Glutamatergic neuron (in vitro differentiated cells): ENCODE data around the gene DYNC2H1. TPM values are rescaled to one million over a fixed set of nuclear protein-coding genes. Genes with fewer than 3 reads are reported as not detected.

Source experiments
- DNase-seq: peaks from one replicate; pipeline ENCODE4 v3.0.0; 2022
- H3K27ac Mint-ChIP-seq: one replicate; pipeline ENCODE4 v1.8.0; 2020; ENCODE audit warnings: mild to moderate bottlenecking, mixed read lengths, inconsistent platforms; ENCODE audit not compliant: unreplicated experiment
- H3K27me3 Mint-ChIP-seq: one replicate; pipeline ENCODE4 v1.8.0; 2020; ENCODE audit warnings: mild to moderate bottlenecking, moderate library complexity, mixed read lengths, inconsistent platforms; ENCODE audit not compliant: unreplicated experiment
- H3K36me3 Mint-ChIP-seq: one replicate; pipeline ENCODE4 v1.8.0; 2020; ENCODE audit warnings: mild to moderate bottlenecking, mixed read lengths, inconsistent platforms; ENCODE audit not compliant: unreplicated experiment
- H3K4me1 Mint-ChIP-seq: one replicate; pipeline ENCODE4 v1.8.0; 2020; ENCODE audit warnings: mild to moderate bottlenecking, low read depth, mixed read lengths, inconsistent platforms; ENCODE audit not compliant: unreplicated experiment
- H3K4me3 Mint-ChIP-seq: one replicate; pipeline ENCODE4 v1.8.0; 2020; ENCODE audit warnings: mild to moderate bottlenecking, mixed read lengths, inconsistent platforms; ENCODE audit not compliant: unreplicated experiment
- H3K9me3 Mint-ChIP-seq: one replicate; pipeline ENCODE4 v1.8.0; 2020; ENCODE audit warnings: mild to moderate bottlenecking, moderate library complexity, mixed read lengths, inconsistent platforms; ENCODE audit not compliant: unreplicated experiment
- total RNA-seq: library from RNA; stranded (reverse); fragmentation: NEBNext Ultra II Directional; extraction: Animal tissue kit (Norgen Biotek cat#: 25700); gene quantifications from one replicate; pipeline ENCODE4 v1.2.1, GENCODE V29; 2021; ENCODE audit not compliant: unreplicated experiment
- TF ChIP-seq, protein P1 (sequence below): fragments of 200-600 bp; sonication (generic); IDR thresholded peaks from one replicate; pipeline ENCODE4 v1.5.0; 2021; ENCODE audit not compliant: partially characterized antibody, unreplicated experiment

The DYNC2H1 gene
- total RNA-seq, 1 donor from 2014 or later, result 9.7 TPM

- no peak for DNase-seq
- TF ChIP-seq, protein P1, sequence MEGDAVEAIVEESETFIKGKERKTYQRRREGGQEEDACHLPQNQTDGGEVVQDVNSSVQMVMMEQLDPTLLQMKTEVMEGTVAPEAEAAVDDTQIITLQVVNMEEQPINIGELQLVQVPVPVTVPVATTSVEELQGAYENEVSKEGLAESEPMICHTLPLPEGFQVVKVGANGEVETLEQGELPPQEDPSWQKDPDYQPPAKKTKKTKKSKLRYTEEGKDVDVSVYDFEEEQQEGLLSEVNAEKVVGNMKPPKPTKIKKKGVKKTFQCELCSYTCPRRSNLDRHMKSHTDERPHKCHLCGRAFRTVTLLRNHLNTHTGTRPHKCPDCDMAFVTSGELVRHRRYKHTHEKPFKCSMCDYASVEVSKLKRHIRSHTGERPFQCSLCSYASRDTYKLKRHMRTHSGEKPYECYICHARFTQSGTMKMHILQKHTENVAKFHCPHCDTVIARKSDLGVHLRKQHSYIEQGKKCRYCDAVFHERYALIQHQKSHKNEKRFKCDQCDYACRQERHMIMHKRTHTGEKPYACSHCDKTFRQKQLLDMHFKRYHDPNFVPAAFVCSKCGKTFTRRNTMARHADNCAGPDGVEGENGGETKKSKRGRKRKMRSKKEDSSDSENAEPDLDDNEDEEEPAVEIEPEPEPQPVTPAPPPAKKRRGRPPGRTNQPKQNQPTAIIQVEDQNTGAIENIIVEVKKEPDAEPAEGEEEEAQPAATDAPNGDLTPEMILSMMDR, result no peak
- no peaks in the 10 kb centered on the region for H3K27me3 Mint-ChIP-seq
- H3K9me3 Mint-ChIP-seq, result no peaks in the 10 kb centered on the region
- H3K36me3 Mint-ChIP-seq, result no peaks in the 10 kb centered on the region
- no peak overlapping the region for H3K27ac Mint-ChIP-seq
- H3K4me1 Mint-ChIP-seq, result no peaks in the 10 kb centered on the region
- H3K4me3 Mint-ChIP-seq, result no peak overlapping the region
These were observed 331.8 kb downstream of the DYNC2H1 start for GRCh38 chr11:103441021-103441420.

- H3K36me3 Mint-ChIP-seq, result no peaks in the 10 kb centered on the region
- no peak overlapping the region for H3K27ac Mint-ChIP-seq
- no peak for DNase-seq
- no peak overlapping the region for H3K4me3 Mint-ChIP-seq
- no peaks in the 10 kb centered on the region for H3K9me3 Mint-ChIP-seq
- TF ChIP-seq, protein P1, result no peak
- no peaks in the 10 kb centered on the region for H3K4me1 Mint-ChIP-seq
- no peaks in the 10 kb centered on the region for H3K27me3 Mint-ChIP-seq
These were observed 339.7 kb downstream of the DYNC2H1 start for GRCh38 chr11:103448966-103449365.

DNA sequence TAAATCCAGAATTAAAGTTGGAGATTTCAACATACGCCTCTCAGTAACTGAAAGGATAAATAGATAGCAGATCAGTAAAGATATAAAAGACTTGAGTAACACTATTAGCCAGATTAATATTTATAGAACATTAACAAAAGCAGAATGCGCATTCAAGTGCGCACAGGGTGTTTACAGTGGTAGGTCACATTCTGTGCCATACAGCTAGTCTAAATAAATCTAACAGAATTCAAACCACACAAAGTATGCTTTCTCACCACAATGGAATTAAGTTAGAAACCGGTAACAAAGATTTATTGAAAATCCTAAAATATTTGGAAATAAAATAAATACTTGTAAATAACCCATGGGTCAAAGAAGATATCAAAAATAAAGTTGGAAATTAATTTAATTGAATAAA lies 341.0 kb downstream of the DYNC2H1 start:
- Mint-ChIP-seq H3K4me1 (no peaks in the 10 kb centered on the region), H3K9me3 (no peaks in the 10 kb centered on the region), H3K36me3 (no peaks in the 10 kb centered on the region), H3K27me3 (no peaks in the 10 kb centered on the region), H3K27ac (no peak overlapping the region), H3K4me3 (no peak overlapping the region)
- TF ChIP-seq, protein P1, result no peak
- no peak for DNase-seq

DNA sequence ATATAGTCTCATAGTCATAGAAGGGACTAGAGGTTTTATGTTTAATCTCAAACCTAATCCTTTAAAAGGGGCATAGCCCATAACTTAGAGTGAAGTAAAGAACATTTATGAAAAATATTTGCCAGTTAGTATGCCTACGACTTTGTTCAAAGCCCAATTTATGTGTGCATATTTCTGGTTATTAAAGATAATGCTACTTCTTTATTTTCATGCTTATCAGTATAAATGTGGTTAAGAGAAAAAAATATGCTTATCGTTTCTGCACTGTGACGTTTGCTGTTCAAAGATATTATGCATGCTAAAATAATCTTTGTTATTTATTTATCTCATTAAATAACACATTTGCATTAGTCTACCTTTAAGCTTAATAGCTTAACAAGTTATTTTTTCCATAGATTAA lies 343.9 kb downstream of the DYNC2H1 start:
- Mint-ChIP-seq H3K27me3 (no peaks in the 10 kb centered on the region), H3K27ac (no peak overlapping the region), H3K4me3 (no peak overlapping the region), H3K36me3 (no peaks in the 10 kb centered on the region), H3K9me3 (no peaks in the 10 kb centered on the region), H3K4me1 (no peaks in the 10 kb centered on the region)
- no peak for DNase-seq
- TF ChIP-seq, protein P1, result no peak

DNA sequence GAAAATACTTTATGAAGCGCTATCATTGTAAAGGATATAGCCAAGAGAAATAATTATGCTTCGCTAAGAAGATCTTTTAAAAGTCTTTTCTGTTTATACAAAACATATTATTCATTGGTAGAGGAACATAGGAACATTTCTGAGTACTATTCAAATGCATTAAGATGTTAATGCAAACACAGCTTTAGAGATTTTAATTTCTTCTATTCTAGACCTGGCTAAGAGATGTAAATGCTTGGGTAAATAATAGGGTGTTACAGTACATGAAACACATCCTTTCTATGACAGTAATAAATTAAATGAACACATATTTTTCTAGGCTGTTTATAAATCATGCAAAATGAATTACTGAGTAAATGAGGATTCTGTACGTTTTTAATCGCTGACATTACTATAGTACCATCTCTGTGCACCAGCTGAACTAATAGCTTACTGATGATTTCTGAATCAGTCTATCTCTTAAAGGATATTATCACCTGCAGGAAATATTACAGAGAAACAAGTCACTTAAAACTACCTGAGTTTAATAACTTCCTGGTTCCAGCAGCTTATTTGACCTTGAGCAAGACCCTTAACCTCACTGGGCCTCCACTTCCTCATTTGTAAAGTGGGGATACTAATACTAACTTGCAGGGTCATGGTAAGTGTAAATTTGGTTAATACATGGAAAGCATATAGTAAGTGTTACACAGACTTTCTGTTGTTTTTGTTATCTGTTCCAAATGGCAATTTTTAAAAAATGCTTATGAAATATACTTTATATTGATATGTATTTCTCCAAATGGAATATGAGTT lies 344.9 kb downstream of the DYNC2H1 start:
- Mint-ChIP-seq H3K9me3 (no peaks in the 10 kb centered on the region), H3K27ac (no peak overlapping the region)

More for the DNA sequence above, 344.9 kb downstream of the DYNC2H1 start:
- no peak for DNase-seq
- H3K36me3 Mint-ChIP-seq, result no peaks in the 10 kb centered on the region
- no peaks in the 10 kb centered on the region for H3K27me3 Mint-ChIP-seq
- H3K4me3 Mint-ChIP-seq, result no peak overlapping the region
- H3K4me1 Mint-ChIP-seq, result no peaks in the 10 kb centered on the region
- TF ChIP-seq, protein P1, result no peak
